HCT116 (cell line): ENCODE measurements around the gene SLTM. TPM values are rescaled to one million over a fixed set of nuclear protein-coding genes. Genes with fewer than 3 reads are reported as not detected.

Source experiments
- ATAC-seq: fragments of 200-7000 bp; cut with Tn5 transposase; 2 replicates; pipeline ENCODE4 v1.9.1; 2020; ENCODE audit warnings: mild to moderate bottlenecking, moderate library complexity
- BruUV-seq: library from RNA; stranded (reverse); fragments of 400-500 nt; replicated peaks from 2 replicates; lab custom pipeline; 2021; lab: Mats Ljungman, UMichigan
- CTCF ChIA-PET: fragments of 300-600 bp; sonication (Branson Sonifier 250); formaldehyde crosslinking; loops from one replicate; lab custom pipeline; 2021; ENCODE audit warnings: antibody characterized with exemption; lab: Charles Lee
- POLR2A ChIA-PET: fragments of 300-600, 350-600 bp; sonication (Branson Sonifier 250); formaldehyde crosslinking; loops from one replicate; lab custom pipeline; 2021; ENCODE audit warnings: antibody characterized with exemption; lab: Charles Lee
- RAD21 ChIA-PET, 2 experiments: fragments of 300-600 bp; sonication (Branson Sonifier 250); formaldehyde crosslinking; loops; one replicate each; lab custom pipeline; 2023; ENCODE audit warnings: low total read pairs in 2 of 2; ENCODE audit not compliant: uncharacterized antibody in 2 of 2, unreplicated experiment in 2 of 2, low non-redundant PET in 1 of 2; lab: Charles Lee
- DNase-seq: peaks from one replicate; pipeline ENCODE4 v3.0.0-alpha.2; 2010; ENCODE audit warnings: low read depth, low spot score
- H2AFZ ChIP-seq: fragments of 200-600 bp; shearing (Covaris generic), sonication (generic); 2 replicates; pipeline ENCODE4 v1.6.1; 2017; ENCODE audit warnings: low read depth, mixed run types, mixed read lengths, antibody characterized with exemption, low read length; ENCODE audit not compliant: poor library complexity, severe bottlenecking
- H3K27ac ChIP-seq: 2 replicates; pipeline ENCODE4 v1.5.1; 2012; ENCODE audit warnings: low read depth, low read length
- H3K27me3 ChIP-seq: fragments of 200-600 bp; sonication (generic); 2 replicates; pipeline ENCODE4 v1.6.1; 2016; ENCODE audit warnings: mixed run types, low read length, mixed read lengths; ENCODE audit not compliant: insufficient read depth
- H3K36me3 ChIP-seq, 2 experiments: fragments of 200-500 bp in 1 of 2; fragments of 200-600 bp in 1 of 2; sonication (Bioruptor generic) in 1 of 2; sonication (generic) in 1 of 2; 2 replicates each; pipeline versions ENCODE4 v1.5.1 to v1.6.1; 2014 to 2016; ENCODE audit warnings: low read length in 2 of 2, inconsistent platforms in 1 of 2, mixed read lengths in 1 of 2, mixed run types in 1 of 2; ENCODE audit not compliant: insufficient read depth in 2 of 2, control insufficient read depth in 1 of 2
- H3K4me1 ChIP-seq, 2 experiments: fragments of 200-600 bp in 1 of 2; sonication (generic) in 1 of 2; 2 replicates each; pipeline versions ENCODE4 v1.5.1 to v1.6.1; 2012 to 2017; ENCODE audit warnings: low read length in 2 of 2, inconsistent platforms in 1 of 2, mild to moderate bottlenecking in 1 of 2, mixed read lengths in 1 of 2, mixed run types in 1 of 2, moderate library complexity in 1 of 2; ENCODE audit not compliant: insufficient read depth in 2 of 2, control insufficient read depth in 1 of 2
- H3K4me2 ChIP-seq: fragments of 200-600 bp; sonication (generic); 2 replicates; pipeline ENCODE4 v1.6.1; 2017; ENCODE audit warnings: mixed run types, low read length, mixed read lengths
- H3K4me3 ChIP-seq, 2 experiments: fragments of 200-600 bp in 1 of 2; sonication (generic) in 1 of 2; replicated peaks in 1 of 2; 2 replicates each; pipeline ENCODE4 v1.5.1; 2011 to 2016; ENCODE audit warnings: low read length in 2 of 2, control low read depth in 1 of 2, low read depth in 1 of 2, mild to moderate bottlenecking in 1 of 2, mixed read lengths in 1 of 2, mixed run types in 1 of 2
- H3K79me2 ChIP-seq: fragments of 200-600 bp; sonication (generic); 2 replicates; pipeline ENCODE4 v1.6.1; 2017; ENCODE audit warnings: mild to moderate bottlenecking, mixed run types, low read length, moderate library complexity, mixed read lengths; ENCODE audit not compliant: insufficient read depth
- H3K9ac ChIP-seq: fragments of 200-600 bp; sonication (generic); 2 replicates; pipeline ENCODE4 v1.6.1; 2016; ENCODE audit warnings: low read length, mixed read lengths
- H3K9me2 ChIP-seq: fragments of 200-600 bp; sonication (generic), shearing (Covaris generic); 2 replicates; pipeline ENCODE4 v1.6.1; 2017; ENCODE audit warnings: mixed run types, mild to moderate bottlenecking, moderate library complexity; ENCODE audit not compliant: insufficient read depth
- H3K9me3 ChIP-seq, 2 experiments: fragments of 200-500 bp in 1 of 2; fragments of 200-600 bp in 1 of 2; sonication (Bioruptor generic) in 1 of 2; sonication (generic) in 1 of 2; 2 replicates each; pipeline ENCODE4 v1.6.1; 2014 to 2017; ENCODE audit warnings: low read length in 2 of 2, mixed read lengths in 2 of 2, inconsistent platforms in 1 of 2, low read depth in 1 of 2, mild to moderate bottlenecking in 1 of 2, mixed run types in 1 of 2, moderate library complexity in 1 of 2; ENCODE audit not compliant: control insufficient read depth in 1 of 2, insufficient read depth in 1 of 2
- H4K20me1 ChIP-seq: fragments of 200-600 bp; sonication (generic), shearing (Covaris generic); 2 replicates; pipeline ENCODE4 v1.6.1; 2017; ENCODE audit warnings: mixed run types, mild to moderate bottlenecking, moderate library complexity; ENCODE audit not compliant: insufficient read depth
- ATF3 ChIP-seq: IDR thresholded peaks from 2 replicates; pipeline ENCODE4 v1.6.1; 2012
- CBX3 ChIP-seq: IDR thresholded peaks from 2 replicates; pipeline ENCODE4 v1.6.1; 2012; ENCODE audit warnings: low read depth
- CEBPB ChIP-seq: IDR thresholded peaks from 2 replicates; pipeline ENCODE4 v1.6.1; 2012; ENCODE audit warnings: low read depth
- CTCF ChIP-seq, 3 experiments: fragments of 200-600 bp in 1 of 3; sonication (generic) in 1 of 3; IDR thresholded peaks in 2 of 3; conservative IDR thresholded peaks in 1 of 3; 2 replicates each; pipeline ENCODE4 v1.5.1; 2012 to 2017; ENCODE audit warnings: low read depth in 2 of 3, low read length in 2 of 3, antibody characterized with exemption in 1 of 3, borderline replicate concordance in 1 of 3, control low read depth in 1 of 3, mild to moderate bottlenecking in 1 of 3, mixed read lengths in 1 of 3, mixed run types in 1 of 3, moderate library complexity in 1 of 3; ENCODE audit not compliant: insufficient read depth in 1 of 3
- EGR1 ChIP-seq: IDR thresholded peaks from 2 replicates; pipeline ENCODE4 v1.6.1; 2012; ENCODE audit warnings: low read depth
- EZH2phosphoT487 ChIP-seq: fragments of 200-600 bp; IDR thresholded peaks from 2 replicates; pipeline ENCODE4 v1.6.1; 2018; ENCODE audit warnings: antibody characterized with exemption, borderline replicate concordance
- FOSL1 ChIP-seq: IDR thresholded peaks from 2 replicates; pipeline ENCODE4 v1.6.1; 2012; ENCODE audit warnings: low read depth
- MAX ChIP-seq: IDR thresholded peaks from 2 replicates; pipeline ENCODE4 v1.6.1; 2012
- POLR2A ChIP-seq: IDR thresholded peaks from 2 replicates; pipeline ENCODE4 v1.7.0; 2011; ENCODE audit warnings: borderline replicate concordance; ENCODE audit not compliant: insufficient read depth, insufficient read length; ENCODE audit errors: extremely low read depth
- RAD21 ChIP-seq: IDR thresholded peaks from 2 replicates; pipeline ENCODE4 v1.6.1; 2012; ENCODE audit warnings: low read depth, mild to moderate bottlenecking
- REST ChIP-seq: IDR thresholded peaks from 2 replicates; pipeline ENCODE4 v1.6.1; 2012; ENCODE audit warnings: low read depth
- SIN3A ChIP-seq: IDR thresholded peaks from 2 replicates; pipeline ENCODE4 v1.6.1; 2012; ENCODE audit warnings: low read depth
- SP1 ChIP-seq: IDR thresholded peaks from 2 replicates; pipeline ENCODE4 v1.6.1; 2012; ENCODE audit warnings: low read depth
- SRF ChIP-seq: IDR thresholded peaks from 2 replicates; pipeline ENCODE4 v1.6.1; 2012; ENCODE audit warnings: low read depth
- TCF7L2 ChIP-seq: IDR thresholded peaks from 2 replicates; pipeline ENCODE4 v1.7.0; 2011; ENCODE audit warnings: borderline replicate concordance, inconsistent platforms; ENCODE audit not compliant: insufficient read depth, insufficient read length; ENCODE audit errors: extremely low read depth
- YY1 ChIP-seq: IDR thresholded peaks from 2 replicates; pipeline ENCODE4 v1.6.1; 2011; ENCODE audit warnings: low read length, low read depth, moderate library complexity, mild to moderate bottlenecking; ENCODE audit not compliant: insufficient replicate concordance; ENCODE audit errors: extremely low read depth
- ZBTB33 ChIP-seq: IDR thresholded peaks from 2 replicates; pipeline ENCODE4 v1.6.1; 2011; ENCODE audit warnings: mild to moderate bottlenecking, low read length, moderate library complexity; ENCODE audit not compliant: insufficient replicate concordance; ENCODE audit errors: extremely low read depth
- ZNF274 ChIP-seq: fragments of 200-500 bp; sonication (Bioruptor generic); IDR thresholded peaks from 2 replicates; pipeline ENCODE4 v1.6.1; 2014; ENCODE audit warnings: mild to moderate bottlenecking, low read depth, low read length, inconsistent platforms
- intact Hi-C: fragments of 100-400 bp; cut with micrococcal nuclease; formaldehyde crosslinking; loops from 2 replicates; pipeline ENCODE4 v1.10.0; 2022
- total RNA-seq: library from RNA; stranded (reverse); gene quantifications from one replicate; pipeline ENCODE4 v1.2.1, GENCODE V29; 2021; ENCODE audit not compliant: unreplicated experiment

The SLTM gene
- total RNA-seq, 1 experiment from 2014 or later = 88.7 TPM

GRCh38 chr15:58951388-58952007 is 18.0 kb upstream of the SLTM start (continued):
- TF ChIP-seq POLR2A = no peak
- TF ChIP-seq TCF7L2 = no peak
- TF ChIP-seq SP1 = peak; percentile 60; the same call in 1 of the 2 replicates

- ChIA-PET RAD21 (no interaction called here), CTCF (no interaction called here), POLR2A (no interaction called here)
- no peak overlapping the region for H3K9ac ChIP-seq
- intact Hi-C loops = no loop called here
- no peaks in the 10 kb centered on the region for H3K9me2 ChIP-seq
- H3K79me2 ChIP-seq = no peaks in the 10 kb centered on the region
- H3K4me3 ChIP-seq = no peak overlapping the region
- no peaks in the 10 kb centered on the region for H3K36me3 ChIP-seq
- H2AFZ ChIP-seq = no peak overlapping the region
- ATAC-seq (no peak), DNase-seq (no peak)
- H4K20me1 ChIP-seq = no peaks in the 10 kb centered on the region
- no peak overlapping the region for H3K27ac ChIP-seq
- BruUV-seq = no TSS peak
- peaks cover 6 to 11% of the 10 kb centered on the region in 2 experiments for H3K4me1 ChIP-seq
- H3K9me3 ChIP-seq = no peaks in the 10 kb centered on the region
- H3K4me2 ChIP-seq = no peak overlapping the region
- H3K27me3 ChIP-seq = no peaks in the 10 kb centered on the region
- TF ChIP-seq SRF (no peak), SIN3A (no peak), MAX (no peak), YY1 (no peak), CBX3 (no peak), FOSL1 (no peak), RAD21 (no peak), CEBPB (no peak), EZH2phosphoT487 (no peak), CTCF (IDR thresholded peaks at IDR 0.05 in 2 of 3, conservative IDR thresholded peaks at IDR 0.05 in 1 of 3; ENCODE audit: borderline replicate concordance in 1 of 3, insufficient read depth in 1 of 3, low read depth in 2 of 3, low read length in 2 of 3) (no peak), ATF3 (no peak), EGR1 (no peak), ZNF274 (no peak), ZBTB33 (no peak), TCF7L2 (no peak), REST (no peak)
Observed at GRCh38 chr15:58947179-58947578, 13.7 kb upstream of the SLTM start.
